Astrocyte (in vitro differentiated cells and primary cell): ENCODE measurements around the gene JKAMP.

Experiments used
- EZH2 ChIP-seq: IDR thresholded peaks from 2 replicates; pipeline ENCODE4 v1.6.1; 2012; ENCODE audit warnings: mild to moderate bottlenecking, low read length, inconsistent platforms; ENCODE audit not compliant: insufficient read depth
- TF ChIP-seq, protein P1 (sequence below): IDR thresholded peaks from 2 replicates; pipeline ENCODE4 v1.5.1; 2011; ENCODE audit warnings: low read depth, mild to moderate bottlenecking, inconsistent platforms, low read length, moderate library complexity; ENCODE audit not compliant: insufficient read depth

DNA sequence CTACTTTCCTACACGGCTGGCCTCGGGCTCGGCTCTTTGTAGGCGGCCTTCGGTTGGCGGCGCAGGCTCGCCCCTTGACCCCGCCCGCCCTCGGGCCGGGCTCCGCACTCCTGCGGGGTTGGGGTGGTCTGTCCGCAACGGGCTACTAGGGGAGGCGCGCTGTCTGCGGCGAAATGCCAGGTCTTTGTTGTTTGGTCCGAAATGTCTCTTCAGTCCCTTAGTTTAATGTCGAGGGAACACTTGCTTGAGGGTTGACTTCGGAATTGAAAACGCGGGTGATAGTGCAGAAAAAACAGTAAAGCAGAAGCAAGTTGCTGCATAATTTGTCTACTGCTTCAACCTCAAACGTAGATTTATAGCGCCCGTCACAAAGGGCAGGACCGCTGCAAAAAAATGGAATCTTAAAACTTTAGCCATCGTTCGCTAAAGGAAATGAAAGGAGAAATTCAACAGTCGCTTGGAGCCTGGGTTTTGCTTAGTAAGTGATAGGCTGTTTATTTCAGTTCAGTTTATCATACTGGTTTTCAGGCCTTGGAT, 390 bp downstream of the JKAMP start:
- TF ChIP-seq, protein P1, sequence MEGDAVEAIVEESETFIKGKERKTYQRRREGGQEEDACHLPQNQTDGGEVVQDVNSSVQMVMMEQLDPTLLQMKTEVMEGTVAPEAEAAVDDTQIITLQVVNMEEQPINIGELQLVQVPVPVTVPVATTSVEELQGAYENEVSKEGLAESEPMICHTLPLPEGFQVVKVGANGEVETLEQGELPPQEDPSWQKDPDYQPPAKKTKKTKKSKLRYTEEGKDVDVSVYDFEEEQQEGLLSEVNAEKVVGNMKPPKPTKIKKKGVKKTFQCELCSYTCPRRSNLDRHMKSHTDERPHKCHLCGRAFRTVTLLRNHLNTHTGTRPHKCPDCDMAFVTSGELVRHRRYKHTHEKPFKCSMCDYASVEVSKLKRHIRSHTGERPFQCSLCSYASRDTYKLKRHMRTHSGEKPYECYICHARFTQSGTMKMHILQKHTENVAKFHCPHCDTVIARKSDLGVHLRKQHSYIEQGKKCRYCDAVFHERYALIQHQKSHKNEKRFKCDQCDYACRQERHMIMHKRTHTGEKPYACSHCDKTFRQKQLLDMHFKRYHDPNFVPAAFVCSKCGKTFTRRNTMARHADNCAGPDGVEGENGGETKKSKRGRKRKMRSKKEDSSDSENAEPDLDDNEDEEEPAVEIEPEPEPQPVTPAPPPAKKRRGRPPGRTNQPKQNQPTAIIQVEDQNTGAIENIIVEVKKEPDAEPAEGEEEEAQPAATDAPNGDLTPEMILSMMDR, result no peak
- no peak for TF ChIP-seq EZH2
